Mammary epithelial cell (primary cell): Measurements from ENCODE around the gene KCTD15.

Source experiments
- EZH2 ChIP-seq: IDR thresholded peaks from 2 replicates; pipeline ENCODE4 v1.6.1; 2012; ENCODE audit warnings: low read length, inconsistent platforms, borderline replicate concordance
- TF ChIP-seq, protein P1 (sequence below), 2 donors: IDR thresholded peaks in 1 of 2; conservative IDR thresholded peaks in 1 of 2; 2 replicates each; pipeline ENCODE4 v1.5.1; 2011 to 2012; ENCODE audit warnings: inconsistent platforms in 2 of 2, low read length in 2 of 2, mild to moderate bottlenecking in 2 of 2, control low read depth in 1 of 2, low read depth in 1 of 2; ENCODE audit not compliant: insufficient read depth in 1 of 2; ENCODE audit errors: extremely low read depth in 1 of 2

DNA sequence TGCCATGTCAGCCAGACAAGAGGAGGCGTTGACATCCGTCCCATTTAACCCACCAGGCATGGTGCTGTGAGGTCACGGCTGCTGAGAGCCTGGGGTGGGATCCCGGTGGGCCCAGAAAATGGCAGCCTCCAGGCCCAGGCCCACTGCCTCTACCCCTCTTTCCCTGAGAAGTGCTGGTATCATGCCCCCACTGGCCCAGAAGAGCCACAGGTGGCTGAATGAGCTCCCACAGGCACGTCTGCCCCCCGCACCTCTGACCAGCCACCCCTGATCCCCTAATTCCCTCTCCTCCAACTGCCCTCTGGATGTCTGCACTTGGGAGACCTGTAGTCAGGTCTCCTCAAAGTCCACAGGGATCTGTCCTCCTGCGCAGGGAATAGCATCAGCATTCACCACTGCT, 37.3 kb upstream of the KCTD15 start:
- no peak for TF ChIP-seq EZH2
- TF ChIP-seq, protein P1, sequence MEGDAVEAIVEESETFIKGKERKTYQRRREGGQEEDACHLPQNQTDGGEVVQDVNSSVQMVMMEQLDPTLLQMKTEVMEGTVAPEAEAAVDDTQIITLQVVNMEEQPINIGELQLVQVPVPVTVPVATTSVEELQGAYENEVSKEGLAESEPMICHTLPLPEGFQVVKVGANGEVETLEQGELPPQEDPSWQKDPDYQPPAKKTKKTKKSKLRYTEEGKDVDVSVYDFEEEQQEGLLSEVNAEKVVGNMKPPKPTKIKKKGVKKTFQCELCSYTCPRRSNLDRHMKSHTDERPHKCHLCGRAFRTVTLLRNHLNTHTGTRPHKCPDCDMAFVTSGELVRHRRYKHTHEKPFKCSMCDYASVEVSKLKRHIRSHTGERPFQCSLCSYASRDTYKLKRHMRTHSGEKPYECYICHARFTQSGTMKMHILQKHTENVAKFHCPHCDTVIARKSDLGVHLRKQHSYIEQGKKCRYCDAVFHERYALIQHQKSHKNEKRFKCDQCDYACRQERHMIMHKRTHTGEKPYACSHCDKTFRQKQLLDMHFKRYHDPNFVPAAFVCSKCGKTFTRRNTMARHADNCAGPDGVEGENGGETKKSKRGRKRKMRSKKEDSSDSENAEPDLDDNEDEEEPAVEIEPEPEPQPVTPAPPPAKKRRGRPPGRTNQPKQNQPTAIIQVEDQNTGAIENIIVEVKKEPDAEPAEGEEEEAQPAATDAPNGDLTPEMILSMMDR (conservative IDR thresholded peaks at IDR 0.05 in 1 of 2, IDR thresholded peaks at IDR 0.05 in 1 of 2; ENCODE audit: extremely low read depth in 1 of 2, insufficient read depth in 1 of 2, low read depth in 1 of 2, low read length in 2 of 2): no peak
